Measurements from ENCODE around the gene CFAP100. TPM values are rescaled to one million over a fixed set of nuclear protein-coding genes. Genes with fewer than 3 reads are reported as not detected.

The CFAP100 gene
- total RNA-seq, 4 donors from 2014 or later: not detected

- Histone ChIP-seq H3K27me3 (no peaks in the 10 kb centered on the region), H3K4me3 (no peak overlapping the region), H3K36me3 (no peaks in the 10 kb centered on the region), H3K4me1 (peaks cover 9 to 25% (median 12%) of the 10 kb centered on the region in 4 donors), H3K27ac (replicated peaks in 1 of 4) (no peak overlapping the region), H3K9me3 (no peaks in the 10 kb centered on the region)
- intact Hi-C loops (cut with DNase I): no loop called here
- DNase-seq (ENCODE audit: extremely low spot score): no peak
- TF ChIP-seq POLR2A (IDR thresholded peaks at IDR 0.05; ENCODE audit: low read depth): no peak
- no peak for TF ChIP-seq CTCF (IDR thresholded peaks at IDR 0.05)
- no peak for TF ChIP-seq EP300 (IDR thresholded peaks at IDR 0.05)
- TF ChIP-seq POLR2AphosphoS5 (IDR thresholded peaks at IDR 0.05): no peak
- 80% methylated on average over 20 of the region's 21 CpGs for WGBS
Observed at GRCh38 chr3:126373682-126374601, 20.8 kb upstream of the CFAP100 start.

GRCh38 chr3:126375835-126376331 is 18.8 kb upstream of the CFAP100 start:
- DNase-seq (ENCODE audit: extremely low spot score): no peak
- TF ChIP-seq EP300 (IDR thresholded peaks at IDR 0.05) (no peak), CTCF (IDR thresholded peaks at IDR 0.05) (no peak), POLR2A (IDR thresholded peaks at IDR 0.05; ENCODE audit: low read depth) (no peak), POLR2AphosphoS5 (IDR thresholded peaks at IDR 0.05) (no peak)
- no peaks in the 10 kb centered on the region for H3K9me3 ChIP-seq
- intact Hi-C loops (cut with DNase I): no loop called here
- H3K36me3 ChIP-seq: no peaks in the 10 kb centered on the region
- peaks cover 0 to 10% (median 0%) of the 10 kb centered on the region in 4 donors for H3K27me3 ChIP-seq
- H3K27ac ChIP-seq (replicated peaks in 1 of 4): peak overlapping the region in 2 of 4 donors; percentile 18 to 48
- peaks cover 9 to 25% (median 12%) of the 10 kb centered on the region in 4 donors for H3K4me1 ChIP-seq
- H3K4me3 ChIP-seq: no peak overlapping the region
- 88% methylated on average over 12 of the region's 13 CpGs for WGBS

- Histone ChIP-seq H3K4me1 (peaks cover 9 to 25% (median 12%) of the 10 kb centered on the region in 4 donors), H3K4me3 (no peak overlapping the region), H3K27ac (replicated peaks in 1 of 4) (peak overlapping the region in 2 of 4 donors; percentile 18 to 48), H3K27me3 (peaks cover 0 to 10% (median 0%) of the 10 kb centered on the region in 4 donors), H3K9me3 (no peaks in the 10 kb centered on the region), H3K36me3 (no peaks in the 10 kb centered on the region)
- no peak for DNase-seq (ENCODE audit: extremely low spot score)
- WGBS: 38% methylated on average over 3 of the region's 3 CpGs
- TF ChIP-seq EP300 (IDR thresholded peaks at IDR 0.05): no peak
- intact Hi-C loops (cut with DNase I): no loop called here
Observed at GRCh38 chr3:126376444-126376843, 18.3 kb upstream of the CFAP100 start.

- H3K36me3 ChIP-seq: no peaks in the 10 kb centered on the region
- H3K9me3 ChIP-seq: no peaks in the 10 kb centered on the region
- WGBS: 100% methylated on average over 3 of the region's 3 CpGs
- no peak overlapping the region for H3K4me3 ChIP-seq
- H3K4me1 ChIP-seq: peaks cover 9 to 25% (median 12%) of the 10 kb centered on the region in 4 donors
- H3K27ac ChIP-seq (replicated peaks in 1 of 4): no peak overlapping the region
- intact Hi-C loops (cut with DNase I): no loop called here
- no peak for DNase-seq (ENCODE audit: extremely low spot score)
- H3K27me3 ChIP-seq: peaks cover 0 to 10% (median 0%) of the 10 kb centered on the region in 4 donors
- no peak for TF ChIP-seq POLR2A (IDR thresholded peaks at IDR 0.05; ENCODE audit: low read depth)
- no peak for TF ChIP-seq POLR2AphosphoS5 (IDR thresholded peaks at IDR 0.05)
- TF ChIP-seq CTCF (IDR thresholded peaks at IDR 0.05): no peak
- TF ChIP-seq EP300 (IDR thresholded peaks at IDR 0.05): no peak
Observed at GRCh38 chr3:126377211-126377610, 17.5 kb upstream of the CFAP100 start.

GRCh38 chr3:126378341-126378751 is 16.4 kb upstream of the CFAP100 start:
- H3K9me3 ChIP-seq: no peaks in the 10 kb centered on the region
- no peak for TF ChIP-seq POLR2A (IDR thresholded peaks at IDR 0.05; ENCODE audit: low read depth)
- TF ChIP-seq EP300 (IDR thresholded peaks at IDR 0.05): no peak
- no peak for TF ChIP-seq POLR2AphosphoS5 (IDR thresholded peaks at IDR 0.05)
- no peak for TF ChIP-seq CTCF (IDR thresholded peaks at IDR 0.05)
- H3K27ac ChIP-seq (replicated peaks in 1 of 4): no peak overlapping the region
- H3K4me3 ChIP-seq: no peak overlapping the region
- no peaks in the 10 kb centered on the region for H3K36me3 ChIP-seq
- 83% methylated on average over 6 of the region's 6 CpGs for WGBS
- H3K27me3 ChIP-seq: peaks cover 0 to 10% (median 0%) of the 10 kb centered on the region in 4 donors
- DNase-seq (ENCODE audit: extremely low spot score): no peak
- peaks cover 9 to 24% (median 12%) of the 10 kb centered on the region in 4 donors for H3K4me1 ChIP-seq
- intact Hi-C loops (cut with DNase I): no loop called here
